ENCODE data around the gene TMEM220.
A peak's percentile ranks its signal among the peaks of the same experiment; 100 is the strongest.
"Not testable (repeated sequence)": the region's sequence is repeated elsewhere in the genome, so short reads cannot be mapped to it uniquely, and the experiment has no call there.

Gene TMEM220

DNA sequence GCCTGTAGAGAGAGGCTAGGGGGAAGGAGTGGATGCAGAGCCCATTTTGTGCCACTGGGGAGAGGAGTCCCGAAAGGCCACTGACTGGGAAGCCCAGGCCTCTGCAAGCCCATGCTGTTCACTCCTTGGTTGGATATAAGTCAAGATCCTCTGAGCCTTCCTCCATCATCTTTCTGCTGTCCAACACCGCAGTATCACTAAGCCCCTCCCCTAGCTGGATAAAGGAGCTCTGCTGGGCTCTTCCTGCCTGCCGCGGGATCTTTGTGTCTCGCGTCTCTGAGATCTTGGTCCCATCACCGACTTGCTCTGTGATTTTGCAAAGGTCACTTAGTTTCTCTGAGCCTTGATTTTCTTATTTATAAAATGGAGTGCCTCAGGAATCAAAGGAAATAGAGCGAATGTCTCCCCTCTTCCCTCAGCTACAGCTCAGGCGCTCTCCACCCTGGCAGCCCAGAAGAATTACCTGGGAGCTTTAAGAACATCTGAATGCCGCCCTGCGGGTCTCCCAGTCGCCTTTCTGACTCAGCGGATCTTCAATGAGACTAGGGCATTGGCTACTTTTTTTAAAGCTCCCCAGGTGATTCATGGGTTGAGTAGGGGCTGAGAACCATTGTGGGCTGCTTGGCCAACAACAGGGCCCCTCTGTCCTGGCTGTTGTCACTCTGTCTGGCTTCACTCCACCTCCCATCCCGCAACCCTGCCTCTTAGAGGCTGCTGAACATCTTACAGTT lies 25.2 kb upstream of the TMEM220 start:
- no peak for DNase-seq

DNA sequence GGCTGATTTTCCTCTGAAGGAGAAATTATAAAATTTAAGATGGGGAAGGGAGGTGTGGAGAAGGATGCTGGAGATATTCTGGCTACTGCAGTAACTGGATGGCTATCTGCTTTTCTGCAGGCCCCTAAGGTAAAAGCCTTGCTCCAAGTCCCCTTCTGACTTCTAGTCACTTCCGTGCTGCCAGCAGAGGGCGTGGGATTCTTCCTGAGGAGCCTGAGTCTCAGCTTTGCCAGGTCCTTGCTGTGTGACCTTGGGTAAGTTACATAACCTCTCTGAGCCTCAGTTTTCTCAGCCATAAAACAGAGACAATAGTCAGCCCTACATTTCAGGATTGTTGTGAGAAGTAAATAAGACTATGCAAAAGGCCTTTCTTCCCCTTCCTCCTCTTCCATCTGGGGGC lies 24.3 kb upstream of the TMEM220 start:
- peak; percentile 24 for DNase-seq

DNA sequence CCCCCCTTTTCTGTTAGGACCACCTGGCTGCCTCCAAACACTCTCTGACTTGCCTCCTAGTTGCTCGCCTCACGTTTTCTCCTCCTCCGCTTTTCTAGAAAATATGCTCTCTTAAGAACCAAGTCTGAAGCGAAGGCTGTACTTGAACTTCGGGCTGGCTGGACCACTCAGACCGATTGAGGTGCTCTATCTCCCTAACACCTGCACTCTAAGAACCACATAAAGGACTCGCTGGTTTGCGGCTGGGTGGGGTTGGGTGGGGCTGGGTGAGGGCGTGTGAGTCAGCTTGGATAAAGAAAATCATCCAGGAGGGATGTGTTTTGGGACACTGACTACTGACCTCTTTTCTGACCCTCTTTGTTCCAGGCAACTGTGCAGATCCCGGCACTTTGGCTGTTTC lies 22.9 kb upstream of the TMEM220 start:
- DNase-seq, result no peak

DNA sequence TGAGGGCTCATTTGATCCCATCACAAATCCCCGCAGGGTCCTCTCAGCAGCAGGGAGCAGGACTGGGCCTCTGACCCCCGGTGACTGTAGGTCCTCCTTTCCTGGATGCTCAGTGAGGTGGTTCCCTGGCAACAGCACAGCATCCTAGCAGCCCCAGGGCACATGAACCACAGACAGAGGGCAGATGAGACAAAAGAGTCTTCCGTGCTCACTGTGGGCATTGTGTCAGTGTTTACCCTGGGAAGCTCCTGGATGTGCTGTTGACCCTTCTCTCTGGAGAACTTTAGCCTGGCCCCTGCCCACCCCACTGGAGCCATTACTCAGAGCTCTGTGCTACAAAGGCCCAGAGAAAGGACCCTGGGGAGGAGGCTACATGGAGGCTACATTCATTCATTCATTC lies 21.7 kb upstream of the TMEM220 start:
- no peak for DNase-seq

DNA sequence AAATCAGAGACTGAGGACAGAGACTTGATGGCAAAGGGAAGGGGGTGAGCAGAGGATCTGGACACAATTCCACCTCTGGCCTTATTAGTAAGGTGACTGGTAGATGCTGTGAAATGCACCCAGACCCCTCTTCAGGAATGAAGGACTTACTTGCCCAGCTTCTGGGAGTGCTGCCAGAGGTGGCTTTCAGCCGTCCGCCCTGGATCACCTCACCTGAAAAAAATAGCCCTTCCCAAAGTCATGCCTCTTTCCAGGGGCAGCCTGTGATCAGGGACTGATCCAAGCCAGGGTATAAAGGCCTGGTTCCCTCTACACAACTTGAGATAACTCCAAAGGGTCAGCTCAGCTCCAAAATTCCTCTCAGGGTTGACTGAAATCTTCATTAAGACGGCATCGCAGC lies 20.4 kb upstream of the TMEM220 start:
- no peak for DNase-seq

DNA sequence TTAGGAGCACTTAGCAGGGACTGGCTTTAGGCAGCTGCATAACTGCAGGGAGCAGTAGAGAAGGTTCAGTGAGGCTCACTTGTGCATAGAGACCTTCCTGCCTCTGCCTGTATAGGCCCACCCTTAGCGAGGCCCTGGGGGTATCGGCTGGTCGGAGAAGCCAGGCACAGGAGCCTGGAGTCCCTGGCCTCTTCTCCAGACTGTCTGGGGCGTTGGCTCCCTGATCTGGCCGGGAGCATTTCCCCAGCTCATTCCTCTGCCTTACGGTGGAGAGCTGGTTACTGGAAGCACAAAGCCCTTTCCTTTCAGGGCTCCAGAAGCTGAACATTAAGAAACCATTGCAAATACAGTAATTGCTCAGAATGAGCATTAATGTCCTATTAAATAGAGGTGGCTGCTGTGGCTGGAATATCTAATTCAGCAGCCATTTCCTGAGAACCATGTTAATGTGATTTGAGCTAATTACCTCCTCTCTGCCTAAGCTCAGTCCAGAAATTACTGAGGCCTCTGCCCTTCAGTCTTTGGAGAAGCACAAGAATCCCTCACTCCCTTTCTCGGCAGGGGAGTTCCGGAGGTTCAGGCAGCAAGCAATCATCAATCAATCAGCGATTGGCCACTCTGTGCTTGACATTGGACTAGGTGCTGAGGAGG lies 18.8 kb upstream of the TMEM220 start:
- DNase-seq, result no peak

DNA sequence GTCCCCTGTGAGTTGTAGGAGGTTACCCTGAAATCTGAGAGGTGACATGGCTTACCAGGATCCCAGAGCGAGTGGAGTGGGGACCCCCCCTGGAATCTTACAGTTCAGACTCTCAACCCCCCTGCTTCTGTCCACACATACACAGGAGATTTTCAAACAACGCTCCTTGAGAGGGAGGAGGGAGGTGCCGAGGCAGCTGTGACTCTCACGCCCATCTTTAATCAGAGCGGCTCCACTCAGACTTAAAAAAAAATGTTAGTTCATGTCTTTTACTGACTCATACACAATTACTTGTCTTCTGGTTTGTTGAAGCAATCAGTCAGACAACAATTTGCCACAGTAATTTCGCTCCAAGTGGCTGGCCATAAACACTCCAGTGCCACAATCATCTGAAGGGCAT lies 15.4 kb upstream of the TMEM220 start:
- DNase-seq, result no peak

DNA sequence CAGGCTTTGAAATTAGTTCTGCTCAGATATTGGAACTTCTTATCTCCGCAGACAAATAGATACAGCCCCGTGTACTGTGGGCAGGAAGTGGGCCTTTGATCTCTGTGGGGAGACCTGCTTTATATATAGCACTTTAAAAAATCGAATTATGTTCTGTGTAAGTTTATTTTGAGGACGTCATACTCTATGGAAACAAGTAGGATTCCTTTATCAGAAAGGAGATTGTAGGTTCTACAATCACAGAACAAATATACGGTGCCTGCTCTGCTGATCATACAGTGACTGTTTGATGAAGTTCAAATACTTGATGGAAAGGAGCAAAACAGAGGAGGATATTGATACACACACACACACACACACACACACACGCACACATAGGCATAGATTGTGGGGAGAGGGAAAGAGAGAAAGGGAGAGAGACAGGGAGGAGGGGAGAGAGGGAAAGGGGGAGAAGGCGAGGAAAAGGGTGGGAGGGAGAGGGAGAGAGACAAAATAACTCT lies 14.7 kb upstream of the TMEM220 start:
- peak; percentile 29 for DNase-seq

DNA sequence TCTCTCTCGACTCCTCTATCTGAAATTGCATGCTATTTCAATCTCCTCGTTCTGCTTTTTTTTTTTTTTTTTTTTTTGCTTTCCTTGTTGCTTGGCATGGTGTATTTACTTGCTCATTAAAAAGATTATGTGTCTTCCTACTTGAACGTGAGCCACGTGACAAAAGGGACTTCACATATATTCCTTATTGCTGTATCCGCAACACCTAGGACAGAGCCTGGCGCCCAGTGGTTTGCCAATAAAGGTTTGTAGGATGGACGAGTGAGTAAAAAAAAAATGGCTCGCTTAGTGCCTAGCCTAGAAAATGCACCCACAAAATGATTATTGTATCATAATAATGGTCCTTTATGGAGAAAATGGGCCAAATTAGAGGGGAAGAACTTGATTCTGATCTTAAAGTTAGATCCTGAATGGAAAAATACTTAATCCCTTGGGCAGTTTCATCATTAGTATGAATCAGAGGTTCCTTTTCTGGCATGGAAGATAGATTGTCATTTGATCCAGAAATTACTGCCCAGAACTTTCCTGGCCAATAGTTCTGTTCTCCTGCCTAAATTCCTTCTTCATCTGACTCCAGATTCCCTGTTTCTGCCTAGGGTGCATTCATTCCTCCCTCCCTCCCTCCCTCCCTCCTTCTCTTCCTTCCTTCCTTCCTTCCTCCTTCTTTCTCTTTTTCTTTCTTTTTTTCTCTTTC lies 13.6 kb upstream of the TMEM220 start:
- no peak for DNase-seq

DNA sequence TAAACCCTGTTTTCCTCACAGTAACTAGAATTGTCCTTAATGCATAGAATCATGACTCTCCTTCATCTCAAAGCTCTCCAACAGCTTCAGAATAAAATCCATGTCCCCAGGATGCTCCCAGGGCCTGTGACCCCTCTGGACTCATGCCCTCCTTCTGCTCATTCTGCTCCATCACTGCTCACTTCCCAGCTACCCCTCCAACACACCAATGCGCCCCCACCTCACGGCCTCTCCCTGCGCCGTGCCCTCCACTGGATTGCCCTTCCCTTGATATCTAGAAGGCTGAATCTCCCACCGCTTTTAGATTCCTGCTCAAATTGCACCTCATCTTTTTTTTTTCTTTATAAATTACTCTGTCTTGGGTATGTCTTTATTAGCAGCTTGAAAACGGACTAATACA lies 12.6 kb upstream of the TMEM220 start:
- DNase-seq, result no peak

DNA sequence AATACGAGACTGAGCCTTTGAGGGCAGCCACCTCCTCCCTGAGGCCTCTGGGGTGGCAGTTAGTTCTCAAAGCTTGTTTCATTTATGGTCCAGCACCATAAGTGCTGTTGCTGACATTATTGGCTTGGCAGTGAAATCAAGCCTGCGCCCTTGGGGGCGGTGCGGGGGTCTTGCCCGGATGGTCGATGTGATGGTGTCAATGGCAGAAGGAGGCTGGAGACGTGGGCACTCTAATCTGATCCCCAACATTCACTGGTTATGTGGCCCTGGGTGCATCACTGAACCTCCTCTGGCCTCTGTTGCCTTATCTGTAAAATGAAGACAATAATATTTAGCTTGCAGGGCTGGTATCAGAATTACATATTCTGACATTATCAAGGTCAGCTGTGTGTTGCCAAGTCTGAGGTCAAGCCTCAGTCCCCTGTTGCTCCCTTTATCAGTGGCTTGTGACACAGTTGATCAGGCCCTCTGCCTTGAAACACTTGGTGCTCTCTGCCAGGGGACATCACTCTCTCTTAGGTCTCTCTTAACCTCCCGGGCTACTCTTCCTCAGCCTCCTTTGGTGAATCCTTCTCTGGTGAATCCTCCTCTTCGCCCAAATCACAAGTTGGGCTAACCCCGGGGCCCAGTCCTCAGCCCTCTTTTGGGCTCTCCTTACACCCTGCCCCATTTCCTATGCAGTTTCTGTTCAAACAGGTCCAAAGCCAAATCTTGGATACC lies 11.8 kb upstream of the TMEM220 start:
- DNase-seq, result no peak

DNA sequence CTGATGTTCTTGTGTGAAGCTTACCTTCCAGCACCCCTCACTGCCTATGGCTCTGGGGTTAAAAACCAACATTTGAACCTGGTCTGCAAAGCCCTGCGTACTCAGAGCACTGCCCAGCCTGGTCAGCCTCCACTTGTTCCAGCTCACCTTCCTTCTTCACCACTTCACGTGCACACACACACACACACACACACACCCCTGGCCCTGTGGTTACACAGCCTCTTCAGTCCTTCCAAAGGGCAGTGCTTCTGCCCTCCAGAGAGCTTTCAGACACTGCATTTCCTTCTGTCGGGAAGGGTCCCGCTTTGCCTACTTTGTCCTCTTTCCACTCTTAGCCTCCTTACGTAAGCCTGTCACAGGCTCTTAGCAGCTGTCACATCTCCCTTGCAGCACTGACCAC lies 9.6 kb upstream of the TMEM220 start:
- no peak for DNase-seq

DNA sequence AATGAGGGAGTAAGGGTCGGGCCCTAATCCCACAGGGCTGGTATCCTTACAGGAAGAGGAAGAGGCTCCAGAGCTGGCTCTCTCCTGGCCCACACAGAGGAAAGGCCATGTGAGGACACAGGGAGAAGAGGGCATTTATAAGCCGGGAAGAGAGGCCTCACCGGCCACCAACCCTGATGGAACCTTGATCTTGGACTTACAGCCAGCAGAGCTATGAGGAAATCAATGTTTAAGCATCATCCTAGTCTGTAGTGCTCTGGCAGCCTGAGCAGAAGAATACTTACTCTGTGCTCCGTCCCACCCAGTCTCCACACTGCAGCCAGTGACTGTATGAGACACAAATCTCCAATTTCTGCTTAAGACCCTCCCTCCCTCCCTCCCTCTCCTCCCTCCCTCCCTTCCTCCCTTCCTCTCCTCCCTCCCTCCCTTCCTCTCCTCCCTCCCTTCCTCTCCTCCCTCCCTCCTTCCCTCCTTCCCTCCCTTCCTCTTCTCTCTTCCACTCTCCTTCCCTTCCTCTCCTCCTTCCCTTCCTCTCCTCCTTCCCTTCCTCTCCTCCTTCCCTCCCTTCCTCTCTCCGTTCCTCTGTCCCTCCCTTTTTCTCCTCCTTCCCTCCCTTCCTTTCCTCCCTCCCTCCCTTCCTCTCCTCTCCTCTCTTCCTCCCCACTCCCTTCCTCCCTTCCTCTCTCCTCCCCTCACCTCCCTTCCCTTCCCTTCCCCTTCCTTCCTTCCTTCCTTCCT lies 8.9 kb upstream of the TMEM220 start:
- no peak for DNase-seq

DNA sequence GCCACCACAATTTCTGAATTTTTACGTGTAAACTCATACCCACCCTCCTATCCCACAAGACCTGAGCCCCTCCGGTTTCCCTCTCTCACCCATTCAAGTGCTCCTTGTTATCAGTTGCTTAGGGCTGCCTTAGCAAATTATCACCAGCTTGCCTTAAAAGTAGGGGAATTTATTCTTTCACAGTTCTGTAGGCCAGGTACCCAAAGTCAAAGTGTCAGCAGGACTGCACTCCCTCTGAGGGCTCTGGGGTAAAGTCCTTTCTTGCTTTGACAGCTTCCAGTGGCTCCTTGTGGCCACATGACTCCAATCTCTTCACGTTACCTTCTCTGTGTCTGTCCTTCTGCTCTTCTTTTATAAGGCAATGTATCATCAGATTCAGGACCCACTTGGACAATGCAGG lies 7.9 kb upstream of the TMEM220 start:
- no peak for DNase-seq

DNA sequence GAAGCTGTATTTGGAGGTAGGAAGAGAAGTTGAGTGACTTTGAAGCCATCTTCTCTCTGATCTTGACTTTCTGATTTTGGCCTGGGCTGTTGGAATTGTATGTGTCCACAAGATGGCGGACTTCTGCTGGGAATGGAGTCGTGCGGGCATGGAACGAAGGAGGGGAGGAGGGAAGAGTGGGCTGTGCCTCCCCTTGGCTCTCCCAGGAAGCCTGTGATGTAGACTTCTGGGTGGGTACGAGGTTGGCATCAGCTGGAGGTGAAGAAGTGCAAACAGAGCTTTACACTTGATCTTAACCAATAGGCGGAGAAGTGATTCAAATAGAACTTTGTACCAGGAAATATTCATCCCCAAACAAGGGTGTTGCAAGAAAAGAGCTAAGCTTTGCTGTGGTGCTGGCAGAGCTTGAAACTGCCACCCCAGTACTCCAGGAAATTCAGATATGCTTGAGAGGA lies 7.4 kb upstream of the TMEM220 start:
- peak; percentile 15 for DNase-seq

DNA sequence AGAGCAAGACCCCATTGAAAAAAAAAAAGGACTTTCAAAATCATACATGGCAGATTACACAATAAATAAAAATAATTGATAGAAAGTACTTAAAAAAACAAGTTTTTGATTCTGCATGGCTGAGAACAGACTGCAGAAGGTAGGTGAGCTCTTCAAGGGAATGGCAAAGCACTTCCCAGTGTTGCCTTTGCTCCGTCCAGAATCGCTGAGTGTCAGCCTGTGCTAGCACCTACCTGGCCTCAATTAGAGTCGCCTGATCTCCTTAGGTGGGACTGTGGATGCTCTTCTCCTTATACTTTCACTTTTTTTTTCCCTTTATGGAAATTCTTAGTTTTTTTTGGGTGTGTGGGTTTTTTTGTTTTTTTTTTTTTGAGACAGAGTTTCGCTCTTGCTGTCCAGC lies 6.0 kb upstream of the TMEM220 start:
- DNase-seq, result no peak

DNA sequence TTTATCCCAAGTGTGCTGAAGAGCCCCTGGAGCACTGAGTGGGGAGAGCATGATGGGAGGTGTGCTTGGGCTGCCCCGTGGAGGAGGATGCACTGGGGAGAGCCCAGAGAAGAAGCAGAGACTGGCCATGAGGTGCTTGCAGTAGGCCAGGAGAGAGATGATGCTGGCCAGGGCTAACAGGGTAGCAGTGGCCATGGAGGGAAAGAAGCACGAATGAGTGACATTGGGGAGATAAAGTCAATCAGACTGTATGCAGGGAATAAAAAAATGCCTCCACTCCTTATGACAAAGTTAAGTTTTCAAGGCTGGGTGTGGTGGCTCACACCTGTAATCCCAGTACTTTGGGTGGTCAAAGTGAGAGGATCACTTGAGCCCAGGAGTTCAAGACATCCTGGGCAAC lies 5.4 kb upstream of the TMEM220 start:
- no peak for DNase-seq

DNA sequence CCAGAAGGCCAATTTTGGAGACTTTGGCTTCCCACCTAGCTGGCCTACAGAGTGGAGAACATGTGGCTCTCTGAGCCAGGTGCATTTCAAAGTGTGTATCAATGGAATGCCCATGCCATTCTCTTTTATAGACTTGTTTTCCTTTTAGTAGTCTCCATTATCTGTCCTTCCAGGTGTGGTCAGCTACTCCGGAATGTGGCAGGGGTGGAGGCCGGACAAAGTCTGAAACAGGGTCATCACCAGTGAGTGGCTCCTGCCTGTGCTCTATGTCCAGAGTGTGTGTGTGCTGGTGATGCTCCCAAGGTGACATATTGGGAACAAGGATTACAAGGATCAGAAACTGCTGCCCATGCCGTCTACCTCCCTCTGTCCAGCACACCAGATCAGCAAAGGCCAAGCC lies 3.8 kb upstream of the TMEM220 start:
- DNase-seq, result no peak

DNA sequence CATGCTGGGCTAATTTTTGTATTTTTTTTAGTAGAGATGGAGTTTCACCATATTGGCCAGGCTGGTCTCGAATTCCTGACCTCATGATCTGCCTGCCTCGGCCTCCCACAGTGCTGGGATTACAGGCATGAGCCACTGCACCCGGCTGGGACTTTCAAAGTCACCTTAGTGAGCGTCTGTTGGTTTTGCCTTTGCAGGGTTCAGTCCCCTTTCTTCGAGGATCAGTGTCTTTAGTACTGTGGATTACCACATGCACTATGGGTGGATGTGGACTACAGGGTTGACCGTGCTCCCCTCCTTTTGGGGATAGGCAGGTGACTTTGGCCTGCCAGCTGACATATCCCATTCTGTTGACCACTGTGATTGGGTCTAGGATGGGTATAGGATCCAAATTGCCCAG lies 2.3 kb upstream of the TMEM220 start:
- DNase-seq, result not testable (repeated sequence)

DNA sequence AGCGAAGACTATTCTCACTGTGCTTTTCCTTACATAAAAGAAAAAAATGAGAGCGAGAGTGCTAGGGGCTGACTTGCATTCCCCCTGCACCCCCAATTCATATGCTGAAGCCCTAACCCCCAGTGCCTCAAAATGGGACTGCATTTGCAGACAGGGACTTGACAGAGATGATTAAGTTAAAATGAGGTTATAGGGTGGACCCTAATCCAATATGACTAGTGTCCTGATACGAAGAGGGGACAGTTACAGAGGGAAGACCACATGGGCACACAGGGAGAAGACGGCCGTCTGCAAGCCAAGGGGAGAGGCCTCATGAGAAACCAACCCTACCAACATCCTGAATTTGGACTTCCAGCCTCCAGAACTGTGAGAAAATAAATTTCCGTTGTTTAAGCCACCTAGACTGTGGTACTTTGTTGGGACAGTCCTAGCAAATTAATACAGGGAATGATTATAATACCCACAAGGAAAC lies 1.6 kb upstream of the TMEM220 start:
- no peak for DNase-seq

DNA sequence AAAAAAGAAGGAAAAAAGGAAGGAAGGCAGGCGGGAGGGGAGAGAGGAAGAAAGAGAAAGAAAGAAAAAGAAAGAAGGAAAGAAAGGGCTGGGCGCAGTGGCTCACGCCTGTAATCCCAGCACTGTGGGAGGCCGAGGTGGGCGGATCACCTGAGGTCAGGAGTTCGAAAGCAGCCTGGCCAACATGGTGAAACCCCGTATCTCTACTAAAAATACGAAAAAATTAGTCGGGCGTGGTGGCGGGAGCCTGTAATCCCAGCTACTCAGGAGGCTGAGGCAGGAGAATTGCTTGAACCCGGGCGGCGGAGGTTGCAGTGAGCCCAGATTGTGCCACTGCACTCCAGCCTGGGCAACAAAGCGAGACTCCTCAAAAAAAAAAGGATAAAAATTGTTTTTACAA lies 424 bp upstream of the TMEM220 start:
- DNase-seq, result not testable (repeated sequence)

DNA sequence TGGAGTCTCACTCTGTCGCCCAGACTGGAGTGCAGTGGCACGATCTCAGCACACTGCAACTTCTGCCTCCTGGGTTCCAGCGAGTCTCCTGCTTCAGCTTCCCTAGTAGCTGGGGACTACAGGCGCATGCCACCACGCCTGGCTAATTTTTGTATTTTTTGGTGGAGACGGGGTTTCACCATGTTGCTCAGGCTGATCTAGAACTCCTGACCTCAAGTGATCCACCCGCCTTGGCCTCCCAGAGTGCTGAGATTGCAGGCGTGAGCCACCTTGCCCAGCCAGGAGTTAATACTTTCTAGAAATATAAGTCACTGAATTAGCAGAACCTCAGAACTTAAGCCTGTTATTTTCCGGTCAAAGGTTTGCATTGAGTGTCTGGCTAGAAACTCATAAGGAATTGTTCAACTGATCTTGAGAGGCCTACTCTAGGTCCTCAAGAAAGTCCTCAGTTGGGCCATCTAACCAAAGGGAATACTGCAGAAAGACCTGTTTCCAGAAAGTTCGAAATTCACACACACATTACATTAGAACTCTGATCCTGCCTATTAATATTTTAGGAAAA lies 1.4 kb downstream of the TMEM220 start:
- no peak for DNase-seq
